Keratinocyte (primary cell): ENCODE results near the gene FTO. TPM values are rescaled to one million over a fixed set of nuclear protein-coding genes. Genes with fewer than 3 reads are reported as not detected.

ENCODE experiments used
- DNase-seq: peaks from one replicate; pipeline ENCODE4 v3.0.0-alpha.2; 2011; ENCODE audit warnings: low read depth, missing footprints, low spot score
- FAIRE-seq: peaks from 2 replicates; lab custom pipeline; 2011; peaks lifted over from hg19 to GRCh38; lab: Jason Lieb, UNC
- H2AFZ ChIP-seq: 2 replicates; pipeline ENCODE4 v1.6.0; 2012; ENCODE audit warnings: low read length, control low read depth, inconsistent platforms; ENCODE audit not compliant: control insufficient read depth
- H3K27ac ChIP-seq: 2 replicates; pipeline ENCODE4 v1.5.1; 2011; ENCODE audit warnings: low read length; ENCODE audit not compliant: control insufficient read depth, insufficient read depth
- H3K27me3 ChIP-seq: 3 replicates; pipeline ENCODE4 v1.6.0; 2011; ENCODE audit warnings: low read length; ENCODE audit not compliant: control insufficient read depth, insufficient read depth; ENCODE audit errors: extremely low read depth
- H3K36me3 ChIP-seq, 2 experiments: 2 replicates in 1 of 2; 3 replicates in 1 of 2; pipeline ENCODE4 v1.5.1; 2011; ENCODE audit warnings: low read length in 2 of 2, mild to moderate bottlenecking in 1 of 2; ENCODE audit not compliant: control insufficient read depth in 2 of 2, insufficient read depth in 2 of 2; ENCODE audit errors: extremely low read depth in 1 of 2
- H3K4me1 ChIP-seq: 3 replicates; pipeline ENCODE4 v1.5.1; 2011; ENCODE audit warnings: low read length; ENCODE audit not compliant: control insufficient read depth, insufficient read depth; ENCODE audit errors: extremely low read depth
- H3K4me2 ChIP-seq: 3 replicates; pipeline ENCODE4 v1.6.0; 2011; ENCODE audit warnings: low read depth, low read length; ENCODE audit not compliant: control insufficient read depth, insufficient read depth; ENCODE audit errors: extremely low read depth
- H3K4me3 ChIP-seq, 3 experiments: fragments of 200-600 bp in 1 of 3; sonication (generic) in 1 of 3; 2 replicates in 2 of 3; 3 replicates in 1 of 3; pipeline ENCODE4 v1.5.1; 2011 to 2016; ENCODE audit warnings: low read length in 3 of 3, mild to moderate bottlenecking in 3 of 3, control low read depth in 2 of 3, inconsistent platforms in 1 of 3, low read depth in 1 of 3, mixed read lengths in 1 of 3, mixed run types in 1 of 3, moderate library complexity in 1 of 3; ENCODE audit not compliant: control insufficient read depth in 2 of 3, insufficient read depth in 2 of 3; ENCODE audit errors: extremely low read depth in 1 of 3
- H3K79me2 ChIP-seq: 2 replicates; pipeline ENCODE4 v1.6.0; 2012; ENCODE audit warnings: low read length; ENCODE audit not compliant: control insufficient read depth, insufficient read depth
- H3K9ac ChIP-seq: 3 replicates; pipeline ENCODE4 v1.6.0; 2011; ENCODE audit warnings: low read length; ENCODE audit not compliant: control insufficient read depth, insufficient read depth; ENCODE audit errors: extremely low read depth
- H3K9me1 ChIP-seq: 3 replicates; pipeline ENCODE4 v1.6.0; 2011; ENCODE audit warnings: low read length; ENCODE audit not compliant: control insufficient read depth, insufficient read depth; ENCODE audit errors: extremely low read depth
- H3K9me3 ChIP-seq: 2 replicates; pipeline ENCODE4 v1.5.1; 2012; ENCODE audit warnings: low read depth, low read length; ENCODE audit not compliant: control insufficient read depth
- H4K20me1 ChIP-seq: 3 replicates; pipeline ENCODE4 v1.6.0; 2011; ENCODE audit warnings: low read length; ENCODE audit not compliant: control insufficient read depth, insufficient read depth; ENCODE audit errors: extremely low read depth
- EZH2 ChIP-seq: IDR thresholded peaks from one replicate; pipeline ENCODE4 v1.6.1; 2012; ENCODE audit warnings: inconsistent platforms, mild to moderate bottlenecking, low read length, moderate library complexity
- dilution Hi-C: fragments of 300-500 bp; cut with MboI; formaldehyde crosslinking; loops from one replicate; pipeline ENCODE4 v1.7.0; 2020; ENCODE audit warnings: low sequenced_read_pairs; ENCODE audit not compliant: extremely low pct_ligation_motif_present
- polyA plus RNA-seq, 5 experiments: library from polyadenylated mRNA; depleted of rRNA in 3 of 5; stranded (reverse) in 3 of 5; stranded (forward) in 1 of 5; unstranded in 1 of 5; fragments of >200 nt; gene quantifications; 1 replicate in 1 of 5; 2 replicates in 3 of 5; 3 replicates in 1 of 5; pipeline versions ENCODE4 v1.2.1 to v1.2.3, GENCODE V29; 2011 to 2012; ENCODE audit warnings: missing spikeins in 2 of 5, low read depth in 1 of 5, low replicate concordance in 1 of 5
- TF ChIP-seq, protein P1 (sequence below), 3 experiments: IDR thresholded peaks in 1 of 3; conservative IDR thresholded peaks in 1 of 3; optimal IDR thresholded peaks in 1 of 3; 2 replicates in 2 of 3; 3 replicates in 1 of 3; pipeline versions ENCODE3 to v1.5.1; 2011; ENCODE audit warnings: low read length in 3 of 3, mild to moderate bottlenecking in 3 of 3, moderate library complexity in 2 of 3, control low read depth in 1 of 3, inconsistent platforms in 1 of 3; ENCODE audit not compliant: insufficient read depth in 2 of 3; ENCODE audit errors: extremely low read depth in 1 of 3

FTO gene
- polyA plus RNA-seq, 1 donor (not counting 4 experiments of a cell fraction or from before 2014, with no cell fraction given), result 56.4 TPM

GRCh38 chr16:53937161-53937880, 233.4 kb downstream of the FTO start:
- Histone ChIP-seq H4K20me1 (no peaks in the 10 kb centered on the region), H3K4me3 (no peak overlapping the region), H3K9me1 (no peaks in the 10 kb centered on the region), H3K4me1 (no peaks in the 10 kb centered on the region), H3K9me3 (no peaks in the 10 kb centered on the region), H2AFZ (no peak overlapping the region), H3K36me3 (peaks cover 0 to 2% of the 10 kb centered on the region in 2 experiments), H3K27ac (no peak overlapping the region), H3K27me3 (no peaks in the 10 kb centered on the region), H3K4me2 (no peak overlapping the region), H3K9ac (no peak overlapping the region), H3K79me2 (no peaks in the 10 kb centered on the region)
- dilution Hi-C loops, result no loop called here
- FAIRE-seq, result no peak
- TF ChIP-seq EZH2, result no peak
- TF ChIP-seq, protein P1, sequence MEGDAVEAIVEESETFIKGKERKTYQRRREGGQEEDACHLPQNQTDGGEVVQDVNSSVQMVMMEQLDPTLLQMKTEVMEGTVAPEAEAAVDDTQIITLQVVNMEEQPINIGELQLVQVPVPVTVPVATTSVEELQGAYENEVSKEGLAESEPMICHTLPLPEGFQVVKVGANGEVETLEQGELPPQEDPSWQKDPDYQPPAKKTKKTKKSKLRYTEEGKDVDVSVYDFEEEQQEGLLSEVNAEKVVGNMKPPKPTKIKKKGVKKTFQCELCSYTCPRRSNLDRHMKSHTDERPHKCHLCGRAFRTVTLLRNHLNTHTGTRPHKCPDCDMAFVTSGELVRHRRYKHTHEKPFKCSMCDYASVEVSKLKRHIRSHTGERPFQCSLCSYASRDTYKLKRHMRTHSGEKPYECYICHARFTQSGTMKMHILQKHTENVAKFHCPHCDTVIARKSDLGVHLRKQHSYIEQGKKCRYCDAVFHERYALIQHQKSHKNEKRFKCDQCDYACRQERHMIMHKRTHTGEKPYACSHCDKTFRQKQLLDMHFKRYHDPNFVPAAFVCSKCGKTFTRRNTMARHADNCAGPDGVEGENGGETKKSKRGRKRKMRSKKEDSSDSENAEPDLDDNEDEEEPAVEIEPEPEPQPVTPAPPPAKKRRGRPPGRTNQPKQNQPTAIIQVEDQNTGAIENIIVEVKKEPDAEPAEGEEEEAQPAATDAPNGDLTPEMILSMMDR (optimal IDR thresholded peaks at IDR 0.05 in 1 of 3, IDR thresholded peaks at IDR 0.05 in 1 of 3, conservative IDR thresholded peaks at IDR 0.05 in 1 of 3; ENCODE audit: extremely low read depth in 1 of 3, insufficient read depth in 2 of 3, low read length in 3 of 3), result no peak
- DNase-seq, result no peak

DNA sequence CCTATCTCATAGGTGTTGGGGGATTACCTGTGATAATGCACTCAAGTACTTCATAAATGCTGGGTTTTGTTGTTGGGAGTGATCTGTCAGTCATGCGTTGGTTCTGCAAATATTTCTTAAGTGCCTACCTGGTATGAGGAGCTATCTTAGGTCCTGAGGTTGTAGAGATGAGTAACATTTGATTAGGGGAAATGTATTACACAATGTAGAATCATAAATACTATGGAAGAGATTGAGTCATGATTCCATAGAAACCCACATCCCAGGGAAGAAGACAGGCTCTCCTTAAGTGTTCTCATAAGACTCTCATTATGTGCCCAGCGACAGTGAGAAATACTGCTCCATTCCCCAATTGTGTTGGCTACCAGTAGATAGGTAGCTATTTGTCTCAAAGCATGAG, 240.1 kb downstream of the FTO start:
- no peak overlapping the region for H3K9ac ChIP-seq
- no peaks in the 10 kb centered on the region for H3K9me3 ChIP-seq
- FAIRE-seq, result peak; percentile 44
- dilution Hi-C loops, result no loop called here
- H3K27me3 ChIP-seq, result no peaks in the 10 kb centered on the region
- H3K4me1 ChIP-seq, result no peaks in the 10 kb centered on the region
- H3K9me1 ChIP-seq, result no peaks in the 10 kb centered on the region
- no peak overlapping the region for H3K27ac ChIP-seq
- no peaks in the 10 kb centered on the region for H4K20me1 ChIP-seq
- TF ChIP-seq EZH2, result no peak
- TF ChIP-seq, protein P1 (optimal IDR thresholded peaks at IDR 0.05 in 1 of 3, IDR thresholded peaks at IDR 0.05 in 1 of 3, conservative IDR thresholded peaks at IDR 0.05 in 1 of 3; ENCODE audit: extremely low read depth in 1 of 3, insufficient read depth in 2 of 3, low read length in 3 of 3), result no peak
- no peak overlapping the region for H2AFZ ChIP-seq
- H3K4me2 ChIP-seq, result no peak overlapping the region
- no peak overlapping the region for H3K4me3 ChIP-seq
- DNase-seq, result no peak
- H3K36me3 ChIP-seq, result no peaks in the 10 kb centered on the region
- H3K79me2 ChIP-seq, result no peaks in the 10 kb centered on the region
